Endothelial cell of umbilical vein (primary cell): ENCODE results near the gene CFL1. TPM values are rescaled to one million over a fixed set of nuclear protein-coding genes. Genes with fewer than 3 reads are reported as not detected.

ENCODE experiments used
- BruUV-seq: library from RNA; stranded (reverse); fragments of 400-500 nt; replicated peaks from 2 replicates; lab custom pipeline; 2021; lab: Mats Ljungman, UMichigan
- CTCF ChIA-PET: fragments of 300-600, 350-600 bp; sonication (Branson Sonifier 250); formaldehyde crosslinking; loops from one replicate; lab custom pipeline; 2021; ENCODE audit warnings: antibody characterized with exemption, inconsistent platforms; lab: Charles Lee
- POLR2A ChIA-PET: fragments of 300-600, 350-600 bp; sonication (Branson Sonifier 250); formaldehyde crosslinking; loops from one replicate; lab custom pipeline; 2021; ENCODE audit warnings: antibody characterized with exemption, inconsistent platforms; lab: Charles Lee
- DNase-seq: peaks from one replicate; pipeline ENCODE4 v3.0.0-alpha.2; 2011; ENCODE audit warnings: low read depth, low spot score
- FAIRE-seq: peaks from 2 replicates; lab custom pipeline; 2011; peaks lifted over from hg19 to GRCh38; lab: Jason Lieb, UNC
- H2AFZ ChIP-seq: 2 replicates; pipeline ENCODE4 v1.6.0; 2012; ENCODE audit warnings: low read depth, low read length, control low read depth, inconsistent platforms
- H3K27ac ChIP-seq: 2 replicates; pipeline ENCODE4 v1.5.1; 2011; ENCODE audit warnings: low read depth, mild to moderate bottlenecking, control low read depth, low read length, moderate library complexity; ENCODE audit not compliant: insufficient read depth
- H3K27me3 ChIP-seq, 2 experiments: 2 replicates each; pipeline versions ENCODE4 v1.6.0 to v1.6.1; 2011; ENCODE audit warnings: low read length in 2 of 2, mixed read lengths in 1 of 2; ENCODE audit not compliant: control insufficient read depth in 2 of 2, insufficient read depth in 2 of 2
- H3K36me3 ChIP-seq, 2 experiments: 2 replicates in 1 of 2; 3 replicates in 1 of 2; pipeline ENCODE4 v1.5.1; 2011; ENCODE audit warnings: low read length in 2 of 2, mild to moderate bottlenecking in 1 of 2, moderate library complexity in 1 of 2; ENCODE audit not compliant: control insufficient read depth in 2 of 2, insufficient read depth in 2 of 2; ENCODE audit errors: extremely low read depth in 1 of 2
- H3K4me1 ChIP-seq: 3 replicates; pipeline ENCODE4 v1.5.1; 2011; ENCODE audit warnings: mild to moderate bottlenecking, low read length; ENCODE audit not compliant: control insufficient read depth, insufficient read depth; ENCODE audit errors: extremely low read depth
- H3K4me2 ChIP-seq: 2 replicates; pipeline ENCODE4 v1.6.1; 2011; ENCODE audit warnings: low read length, control low read depth, mixed read lengths; ENCODE audit not compliant: insufficient read depth
- H3K4me3 ChIP-seq, 3 experiments: fragments of 200-600 bp in 1 of 3; sonication (generic), shearing (Covaris generic) in 1 of 3; replicated peaks in 1 of 3; 2 replicates each; pipeline ENCODE4 v1.5.1; 2011 to 2016; ENCODE audit warnings: control low read depth in 3 of 3, low read length in 3 of 3, mild to moderate bottlenecking in 2 of 3, inconsistent platforms in 1 of 3, low read depth in 1 of 3, moderate library complexity in 1 of 3; ENCODE audit not compliant: insufficient read depth in 1 of 3
- H3K79me2 ChIP-seq: 2 replicates; pipeline ENCODE4 v1.6.0; 2012; ENCODE audit warnings: low read length, inconsistent platforms; ENCODE audit not compliant: control insufficient read depth, insufficient read depth
- H3K9ac ChIP-seq: replicated peaks from 2 replicates; pipeline ENCODE3; 2011; ENCODE audit warnings: low read length, control low read depth; ENCODE audit not compliant: insufficient read depth; ENCODE audit errors: extremely low read depth
- H3K9me1 ChIP-seq: replicated peaks from 3 replicates; pipeline ENCODE4 v1.6.0; 2011; ENCODE audit warnings: mild to moderate bottlenecking, low read length; ENCODE audit not compliant: control insufficient read depth, insufficient read depth; ENCODE audit errors: extremely low read depth
- H3K9me3 ChIP-seq: replicated peaks from 2 replicates; pipeline ENCODE4 v1.5.1; 2012; ENCODE audit warnings: low read length, inconsistent platforms; ENCODE audit not compliant: control insufficient read depth, insufficient read depth
- H4K20me1 ChIP-seq: replicated peaks from 2 replicates; pipeline ENCODE3; 2011; ENCODE audit warnings: mild to moderate bottlenecking, low read length; ENCODE audit not compliant: control insufficient read depth, insufficient read depth; ENCODE audit errors: extremely low read depth
- CTCF ChIP-seq, 2 donors: IDR thresholded peaks; 1 replicate in 1 of 2; 2 replicates in 1 of 2; pipeline ENCODE4 v1.5.1; 2011; ENCODE audit warnings: low read length in 2 of 2, mild to moderate bottlenecking in 2 of 2, moderate library complexity in 2 of 2, control low read depth in 1 of 2, inconsistent platforms in 1 of 2, low read depth in 1 of 2; ENCODE audit not compliant: insufficient read depth in 1 of 2; ENCODE audit errors: extremely low read depth in 1 of 2
- EZH2 ChIP-seq: IDR thresholded peaks from 2 replicates; pipeline ENCODE4 v1.6.1; 2012; ENCODE audit warnings: borderline replicate concordance, low read depth, mild to moderate bottlenecking, moderate library complexity, low read length, inconsistent platforms; ENCODE audit not compliant: severe bottlenecking
- FOS ChIP-seq: IDR thresholded peaks from 2 replicates; pipeline ENCODE4 v1.6.1; 2011; ENCODE audit warnings: mild to moderate bottlenecking, low read length, moderate library complexity, borderline replicate concordance; ENCODE audit not compliant: insufficient read depth
- GATA2 ChIP-seq: IDR thresholded peaks from 2 replicates; pipeline ENCODE4 v1.7.0; 2011; ENCODE audit warnings: low read depth, mild to moderate bottlenecking, moderate library complexity, mixed read lengths, low read length; ENCODE audit not compliant: insufficient read length, insufficient read depth
- JUN ChIP-seq: IDR thresholded peaks from 2 replicates; pipeline ENCODE4 v1.6.1; 2011; ENCODE audit warnings: borderline replicate concordance, low read depth; ENCODE audit not compliant: insufficient read length, insufficient read depth
- MAX ChIP-seq: IDR thresholded peaks from 2 replicates; pipeline ENCODE4 v1.6.1; 2011; ENCODE audit not compliant: insufficient read depth, insufficient read length
- MYC ChIP-seq: IDR thresholded peaks from one replicate; pipeline ENCODE4 v1.6.1; 2011; ENCODE audit warnings: mild to moderate bottlenecking, low read depth, low read length
- POLR2A ChIP-seq: IDR thresholded peaks from 2 replicates; pipeline ENCODE4 v1.6.1; 2012; ENCODE audit warnings: low read depth, mild to moderate bottlenecking, control low read depth, low read length
- POLR2AphosphoS5 ChIP-seq: IDR thresholded peaks from 2 replicates; pipeline ENCODE4 v1.6.1; 2012; ENCODE audit warnings: low read depth, mild to moderate bottlenecking, control low read depth, low read length, moderate library complexity; ENCODE audit not compliant: insufficient read depth
- dilution Hi-C: fragments of 300-500 bp; cut with MboI; formaldehyde crosslinking; loops from one replicate; pipeline ENCODE4 v1.15.0; 2019; ENCODE audit warnings: low sequenced_read_pairs; ENCODE audit not compliant: extremely low pct_ligation_motif_present
- intact Hi-C: fragments of 100-400 bp; cut with micrococcal nuclease; formaldehyde crosslinking; loops from one replicate; pipeline ENCODE4 v1.10.0; 2022
- polyA plus RNA-seq, 4 experiments: library from polyadenylated mRNA; depleted of rRNA in 3 of 4; stranded (reverse) in 3 of 4; unstranded in 1 of 4; fragments of >200 nt; gene quantifications; 2 replicates each; pipeline versions ENCODE4 v1.2.1 to v1.2.3, GENCODE V29; 2011 to 2012; ENCODE audit warnings: missing spikeins in 1 of 4
- total RNA-seq: library from RNA; stranded (reverse); gene quantifications from 2 replicates; pipeline ENCODE4 v1.2.3, GENCODE V29; 2021

Gene CFL1
- total and polyA plus RNA-seq, 2 donors (not counting 3 experiments of a cell fraction or from before 2014, with no cell fraction given), result 1,844 to 2,403 TPM

GRCh38 chr11:65891219-65892136, 33.5 kb upstream of the CFL1 start:
- Histone ChIP-seq H3K36me3 (peaks cover 5 to 8% of the 10 kb centered on the region in 2 experiments), H3K79me2 (peaks cover 65% of the 10 kb centered on the region), H3K27me3 (no peaks in the 10 kb centered on the region), H3K9me1 (no peaks in the 10 kb centered on the region), H3K4me2 (peak overlapping the region; percentile 88), H3K4me1 (peaks cover 69% of the 10 kb centered on the region), H3K9me3 (no peaks in the 10 kb centered on the region), H4K20me1 (no peaks in the 10 kb centered on the region), H3K27ac (peak overlapping the region; percentile 99), H3K4me3 (peak overlapping the region; percentile 56 to 92 (median 78)), H2AFZ (no peak overlapping the region), H3K9ac (peak overlapping the region; percentile 98)
- BruUV-seq, result TSS peak; percentile 21
- DNase-seq, result peak; percentile 89
- POLR2A ChIA-PET, result interaction anchor here (0.5 to 6.7 kb wide), 9 partner anchors 9 to 1050 kb away, joined by 3 to 67 read pairs (median 7); partner anchors contain the start of genes BANF1, C11orf68, CFL1 and EIF1AD
- dilution Hi-C loops (no loop called here), intact Hi-C loops (loop anchor here (1.0 kb wide), 1 partner anchor 8 kb away; no protein-coding TSS in a partner anchor)
- FAIRE-seq, result peak; percentile 91
- CTCF ChIA-PET, result interaction anchor here (0.6 to 6.7 kb wide), 18 partner anchors 8 to 131 kb away, joined by 3 to 75 read pairs (median 6); partner anchors contain the start of genes AP5B1, C11orf68, CFL1 and FOSL1
- no peak for TF ChIP-seq MYC
- peak; percentile 96 for TF ChIP-seq POLR2A
- no peak for TF ChIP-seq EZH2
- peak; percentile 79 for TF ChIP-seq POLR2AphosphoS5
- no peak for TF ChIP-seq JUN
- no peak for TF ChIP-seq FOS
- peak; percentile 31 for TF ChIP-seq MAX
- peak; percentile 35 for TF ChIP-seq GATA2
- peak; percentile 68 to 80 for TF ChIP-seq CTCF (IDR thresholded peaks at IDR 0.05; ENCODE audit: extremely low read depth in 1 of 2, insufficient read depth in 1 of 2, low read depth in 1 of 2, low read length in 2 of 2)
